HG03354 (cell line): ENCODE measurements around the gene CES3.
"Not testable (repeated sequence)": the region's sequence is repeated elsewhere in the genome, so short reads cannot be mapped to it uniquely, and the experiment has no call there.

Experiments
- ATAC-seq: cut with Tn5 transposase; IDR thresholded peaks from one replicate; pipeline ENCODE4 v1.9.1; 2021; ENCODE audit warnings: mild to moderate bottlenecking; ENCODE audit not compliant: unreplicated experiment, poor library complexity, severe bottlenecking

CES3 gene

GRCh38 chr16:66925322-66925840 lies 35.7 kb upstream of the CES3 start, which contains the start of gene RRAD:
Gene RRAD, minus strand, starts transcription at chr16:66925535. Its CDS starts 356 bp downstream, at chr16:66925179.
- peak; percentile 20 for ATAC-seq

GRCh38 chr16:66926171-66926947 lies 34.7 kb upstream of the CES3 start:
- ATAC-seq, result no peak

GRCh38 chr16:66926961-66927436 lies 34.1 kb upstream of the CES3 start:
- ATAC-seq, result peak; percentile 44

- no peak for ATAC-seq
Measured at GRCh38 chr16:66927918-66928649, 33.0 kb upstream of the CES3 start.

- ATAC-seq, result no peak
Measured at GRCh38 chr16:66928702-66929388, 32.2 kb upstream of the CES3 start.

GRCh38 chr16:66930189-66930588 lies 30.9 kb upstream of the CES3 start:
- ATAC-seq, result no peak

- no peak for ATAC-seq
Measured at GRCh38 chr16:66931665-66932064, 29.4 kb upstream of the CES3 start.

- no peak for ATAC-seq
Measured at GRCh38 chr16:66932076-66932475, 29.0 kb upstream of the CES3 start.

- peak; percentile 21 for ATAC-seq
Measured at GRCh38 chr16:66933776-66934137, 27.3 kb upstream of the CES3 start.

- ATAC-seq, result peak; percentile 78
Measured at GRCh38 chr16:66934138-66934838, 26.8 kb upstream of the CES3 start, which contains the start of gene CIAO2B. Gene CIAO2B, minus strand, starts transcription at chr16:66934402. Its CDS starts 38 bp downstream, at chr16:66934364.

- ATAC-seq, result not testable (repeated sequence)
Measured at GRCh38 chr16:66934839-66935313, 26.2 kb upstream of the CES3 start.

- ATAC-seq, result no peak
Measured at GRCh38 chr16:66935314-66936011, 25.6 kb upstream of the CES3 start, which contains the start of gene CES2. Gene CES2, plus strand, starts transcription at chr16:66935516. Its CDS starts 120 bp downstream, at chr16:66935636.

- ATAC-seq, result no peak
Measured at GRCh38 chr16:66936462-66936861, 24.6 kb upstream of the CES3 start.

- no peak for ATAC-seq
Measured at GRCh38 chr16:66936889-66937554, 24.0 kb upstream of the CES3 start.

GRCh38 chr16:66937725-66938337 lies 23.2 kb upstream of the CES3 start:
- no peak for ATAC-seq

- ATAC-seq, result no peak
Measured at GRCh38 chr16:66939366-66939765, 21.7 kb upstream of the CES3 start.

GRCh38 chr16:66940236-66940635 lies 20.8 kb upstream of the CES3 start:
- ATAC-seq, result no peak

- ATAC-seq, result no peak
Measured at GRCh38 chr16:66942981-66943380, 18.1 kb upstream of the CES3 start.
